Neural progenitor cell (in vitro differentiated cells): ENCODE results near the gene FBXL17. TPM values are rescaled to one million over a fixed set of nuclear protein-coding genes. Genes with fewer than 3 reads are reported as not detected.
"Not testable (repeated sequence)": the region's sequence is repeated elsewhere in the genome, so short reads cannot be mapped to it uniquely, and the experiment has no call there.

Experiments
- DNase-seq: peaks from one replicate; pipeline ENCODE4 v3.0.0-alpha.2; 2016; ENCODE audit warnings: low spot score
- H2AFZ ChIP-seq: fragments of 200-600 bp; sonication (generic); replicated peaks from 2 replicates; pipeline ENCODE4 v1.6.1; 2016; ENCODE audit warnings: antibody characterized with exemption
- H3F3A ChIP-seq: fragments of 200-600 bp; sonication (generic); 2 replicates; pipeline ENCODE4 v1.6.1; 2016; ENCODE audit warnings: antibody characterized with exemption, low read depth
- H3K27ac ChIP-seq: fragments of 200-600 bp; sonication (generic); 2 replicates; pipeline ENCODE4 v1.5.1; 2016; ENCODE audit warnings: mild to moderate bottlenecking
- H3K27me3 ChIP-seq: fragments of 200-600 bp; sonication (generic); 2 replicates; pipeline ENCODE4 v1.6.1; 2016; ENCODE audit warnings: mild to moderate bottlenecking, moderate library complexity
- H3K36me3 ChIP-seq: fragments of 200-600 bp; sonication (generic); 2 replicates; pipeline ENCODE4 v1.5.1; 2016
- H3K4me1 ChIP-seq: fragments of 200-600 bp; sonication (generic); 2 replicates; pipeline ENCODE4 v1.6.1; 2016; ENCODE audit warnings: mixed run types
- H3K4me2 ChIP-seq: fragments of 200-600 bp; sonication (generic); 2 replicates; pipeline ENCODE4 v1.6.1; 2016
- H3K4me3 ChIP-seq: fragments of 200-600 bp; sonication (generic); 2 replicates; pipeline ENCODE4 v1.5.1; 2016
- H3K79me2 ChIP-seq: fragments of 200-600 bp; sonication (generic); 2 replicates; pipeline ENCODE4 v1.6.1; 2016; ENCODE audit warnings: low read depth
- H3K9ac ChIP-seq: fragments of 200-600 bp; sonication (generic); 2 replicates; pipeline ENCODE4 v1.6.1; 2016
- H3K9me3 ChIP-seq: fragments of 200-600 bp; sonication (generic); 2 replicates; pipeline ENCODE4 v1.5.1; 2016; ENCODE audit warnings: low read depth
- H4K20me1 ChIP-seq: fragments of 200-600 bp; sonication (generic); 2 replicates; pipeline ENCODE4 v1.6.1; 2016; ENCODE audit warnings: low read depth
- H3K27ac Mint-ChIP-seq: 3 replicates; pipeline ENCODE4 v1.8.0; 2021; ENCODE audit warnings: mixed read lengths
- H3K27me3 Mint-ChIP-seq: 2 replicates; pipeline ENCODE4 v1.8.0; 2022; ENCODE audit warnings: low read depth, mild to moderate bottlenecking, inconsistent platforms, moderate library complexity, mixed read lengths; ENCODE audit not compliant: insufficient read depth
- H3K36me3 Mint-ChIP-seq: 3 replicates; pipeline ENCODE4 v1.8.0; 2021; ENCODE audit warnings: mixed read lengths
- H3K4me1 Mint-ChIP-seq: 3 replicates; pipeline ENCODE4 v1.8.0; 2021; ENCODE audit warnings: mixed read lengths
- H3K4me3 Mint-ChIP-seq: 3 replicates; pipeline ENCODE4 v1.8.0; 2021; ENCODE audit warnings: mild to moderate bottlenecking, moderate library complexity, mixed read lengths
- H3K9me3 Mint-ChIP-seq: 3 replicates; pipeline ENCODE4 v1.8.0; 2020; ENCODE audit warnings: mixed read lengths
- EZH2 ChIP-seq: fragments of 200-600 bp; sonication (generic); IDR thresholded peaks from 2 replicates; pipeline ENCODE4 v1.6.1; 2017; ENCODE audit warnings: antibody characterized with exemption, mild to moderate bottlenecking, moderate library complexity
- EZH2phosphoT487 ChIP-seq: fragments of 200-600 bp; sonication (generic); IDR thresholded peaks from 2 replicates; pipeline ENCODE4 v1.6.1; 2017; ENCODE audit warnings: antibody characterized with exemption
- total RNA-seq: library from RNA; depleted of rRNA; stranded (reverse); fragments of >200 nt; gene quantifications from 2 replicates; pipeline ENCODE4 v1.2.3, GENCODE V29; 2015; ENCODE audit warnings: low replicate concordance
- TF ChIP-seq, protein P1 (sequence below): fragments of 200-600 bp; sonication (generic); IDR thresholded peaks from 2 replicates; pipeline ENCODE4 v1.5.1; 2017; ENCODE audit warnings: antibody characterized with exemption, mild to moderate bottlenecking

Gene FBXL17
- total RNA-seq, 1 donor from 2014 or later = 7.6 TPM

DNA sequence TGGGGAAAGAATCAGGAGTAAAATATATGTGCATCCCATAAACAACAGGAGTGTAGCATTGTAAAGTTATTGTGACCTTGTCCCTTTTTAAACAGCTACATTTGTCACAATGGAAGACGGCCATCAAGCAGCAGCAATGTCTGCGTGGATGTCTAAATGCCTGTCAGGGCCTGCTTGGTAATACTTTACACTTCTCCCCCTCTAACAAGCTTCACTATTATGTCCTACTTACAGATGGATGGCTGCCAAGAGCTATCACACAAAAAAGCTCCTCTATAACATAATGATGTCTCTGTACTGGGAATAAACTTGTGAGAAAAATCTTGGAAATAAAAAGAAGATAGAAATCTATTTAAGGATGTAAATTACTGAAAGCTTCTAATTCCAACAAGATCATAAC, 213.0 kb downstream of the FBXL17 start:
- H3K4me3 ChIP-seq = no peak overlapping the region
- H3K4me2 ChIP-seq = no peak overlapping the region
- H3K9me3 ChIP-seq = no peaks in the 10 kb centered on the region
- H3K27me3 ChIP-seq = no peaks in the 10 kb centered on the region
- TF ChIP-seq EZH2phosphoT487 = no peak
- no peak for TF ChIP-seq EZH2
- TF ChIP-seq, protein P1, sequence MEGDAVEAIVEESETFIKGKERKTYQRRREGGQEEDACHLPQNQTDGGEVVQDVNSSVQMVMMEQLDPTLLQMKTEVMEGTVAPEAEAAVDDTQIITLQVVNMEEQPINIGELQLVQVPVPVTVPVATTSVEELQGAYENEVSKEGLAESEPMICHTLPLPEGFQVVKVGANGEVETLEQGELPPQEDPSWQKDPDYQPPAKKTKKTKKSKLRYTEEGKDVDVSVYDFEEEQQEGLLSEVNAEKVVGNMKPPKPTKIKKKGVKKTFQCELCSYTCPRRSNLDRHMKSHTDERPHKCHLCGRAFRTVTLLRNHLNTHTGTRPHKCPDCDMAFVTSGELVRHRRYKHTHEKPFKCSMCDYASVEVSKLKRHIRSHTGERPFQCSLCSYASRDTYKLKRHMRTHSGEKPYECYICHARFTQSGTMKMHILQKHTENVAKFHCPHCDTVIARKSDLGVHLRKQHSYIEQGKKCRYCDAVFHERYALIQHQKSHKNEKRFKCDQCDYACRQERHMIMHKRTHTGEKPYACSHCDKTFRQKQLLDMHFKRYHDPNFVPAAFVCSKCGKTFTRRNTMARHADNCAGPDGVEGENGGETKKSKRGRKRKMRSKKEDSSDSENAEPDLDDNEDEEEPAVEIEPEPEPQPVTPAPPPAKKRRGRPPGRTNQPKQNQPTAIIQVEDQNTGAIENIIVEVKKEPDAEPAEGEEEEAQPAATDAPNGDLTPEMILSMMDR = no peak
- H2AFZ ChIP-seq = no peak overlapping the region
- H3K27me3 Mint-ChIP-seq = no peaks in the 10 kb centered on the region
- H4K20me1 ChIP-seq = no peaks in the 10 kb centered on the region
- no peaks in the 10 kb centered on the region for H3K79me2 ChIP-seq
- H3K9me3 Mint-ChIP-seq = no peaks in the 10 kb centered on the region
- DNase-seq = no peak
- no peaks in the 10 kb centered on the region for H3K4me1 Mint-ChIP-seq
- H3K4me1 ChIP-seq = no peaks in the 10 kb centered on the region
- no peak overlapping the region for H3K27ac Mint-ChIP-seq
- H3K4me3 Mint-ChIP-seq = no peak overlapping the region
- no peaks in the 10 kb centered on the region for H3K36me3 Mint-ChIP-seq
- no peaks in the 10 kb centered on the region for H3F3A ChIP-seq
- no peaks in the 10 kb centered on the region for H3K36me3 ChIP-seq
- no peak overlapping the region for H3K27ac ChIP-seq
- H3K9ac ChIP-seq = no peak overlapping the region

GRCh38 chr5:108167174-108167573, 214.7 kb downstream of the FBXL17 start:
- H2AFZ ChIP-seq = no peak overlapping the region
- H3K27me3 ChIP-seq = no peaks in the 10 kb centered on the region

GRCh38 chr5:108164574-108164973, 217.3 kb downstream of the FBXL17 start:
- H3K27ac ChIP-seq = no peak overlapping the region
- TF ChIP-seq EZH2 (no peak), EZH2phosphoT487 (no peak)
- TF ChIP-seq, protein P1 = no peak
- H2AFZ ChIP-seq = no peak overlapping the region
- Mint-ChIP-seq H3K27me3 (no peaks in the 10 kb centered on the region), H3K4me1 (no peaks in the 10 kb centered on the region), H3K27ac (no peak overlapping the region), H3K36me3 (no peaks in the 10 kb centered on the region), H3K4me3 (no peak overlapping the region), H3K9me3 (no peaks in the 10 kb centered on the region)
- no peak overlapping the region for H3K4me3 ChIP-seq
- no peaks in the 10 kb centered on the region for H3K36me3 ChIP-seq
- no peaks in the 10 kb centered on the region for H3K27me3 ChIP-seq
- H3K9me3 ChIP-seq = no peaks in the 10 kb centered on the region
- H3F3A ChIP-seq = no peaks in the 10 kb centered on the region
- H3K9ac ChIP-seq = no peak overlapping the region
- no peaks in the 10 kb centered on the region for H4K20me1 ChIP-seq
- H3K79me2 ChIP-seq = no peaks in the 10 kb centered on the region
- no peak for DNase-seq
- no peaks in the 10 kb centered on the region for H3K4me1 ChIP-seq
- no peak overlapping the region for H3K4me2 ChIP-seq

More at GRCh38 chr5:108167174-108167573, 214.7 kb downstream of the FBXL17 start:
- TF ChIP-seq, protein P1 = no peak
- no peak for TF ChIP-seq EZH2
- no peak for TF ChIP-seq EZH2phosphoT487
- no peak overlapping the region for H3K27ac Mint-ChIP-seq
- Histone ChIP-seq H3K36me3 (no peaks in the 10 kb centered on the region), H3K9me3 (no peaks in the 10 kb centered on the region), H4K20me1 (no peaks in the 10 kb centered on the region), H3K4me3 (no peak overlapping the region), H3K4me2 (no peak overlapping the region), H3F3A (no peaks in the 10 kb centered on the region), H3K4me1 (no peaks in the 10 kb centered on the region), H3K79me2 (no peaks in the 10 kb centered on the region), H3K27ac (no peak overlapping the region), H3K9ac (no peak overlapping the region)
- no peaks in the 10 kb centered on the region for H3K9me3 Mint-ChIP-seq
- H3K4me1 Mint-ChIP-seq = no peaks in the 10 kb centered on the region
- no peak overlapping the region for H3K4me3 Mint-ChIP-seq
- H3K36me3 Mint-ChIP-seq = no peaks in the 10 kb centered on the region
- DNase-seq = no peak
- no peaks in the 10 kb centered on the region for H3K27me3 Mint-ChIP-seq

GRCh38 chr5:108152854-108153253, 229.0 kb downstream of the FBXL17 start:
- not testable (repeated sequence) for H3K9me3 ChIP-seq, DNase-seq, H3K4me2 ChIP-seq, H3K4me1 Mint-ChIP-seq, H3K79me2 ChIP-seq, H2AFZ ChIP-seq, H3K36me3 ChIP-seq, H3K9ac ChIP-seq, H3K27me3 ChIP-seq, H3K4me1 ChIP-seq, H3K4me3 ChIP-seq, H3F3A ChIP-seq, H3K27me3 Mint-ChIP-seq, H3K4me3 Mint-ChIP-seq, H4K20me1 ChIP-seq, H3K36me3 Mint-ChIP-seq, H3K9me3 Mint-ChIP-seq, H3K27ac ChIP-seq, H3K27ac Mint-ChIP-seq
